AG10803 (cell line): Measurements from ENCODE around the gene PTCSC3.

ENCODE experiments used
- DNase-seq: peaks from one replicate; pipeline ENCODE4 v3.0.0; 2010; ENCODE audit warnings: low read depth
- H3K4me3 ChIP-seq: 2 replicates; pipeline ENCODE4 v1.5.1; 2011; ENCODE audit warnings: mild to moderate bottlenecking, low read length, control low read depth
- CTCF ChIP-seq: conservative IDR thresholded peaks from 2 replicates; pipeline ENCODE4 v1.5.1; 2011; ENCODE audit warnings: mild to moderate bottlenecking, low read length, control low read depth, inconsistent platforms

PTCSC3 gene

GRCh38 chr14:36177489-36177888, 967 bp upstream of the PTCSC3 start:
- no peak for DNase-seq
- H3K4me3 ChIP-seq: no peak overlapping the region
- no peak for TF ChIP-seq CTCF

GRCh38 chr14:36174767-36175424, 1.6 kb downstream of the PTCSC3 start:
- no peak for DNase-seq
- TF ChIP-seq CTCF: no peak
- H3K4me3 ChIP-seq: no peak overlapping the region

GRCh38 chr14:36173161-36173560, 3.4 kb downstream of the PTCSC3 start:
- H3K4me3 ChIP-seq: no peak overlapping the region
- no peak for TF ChIP-seq CTCF
- no peak for DNase-seq

- no peak for DNase-seq
- H3K4me3 ChIP-seq: no peak overlapping the region
- TF ChIP-seq CTCF: no peak
These were observed 4.9 kb downstream of the PTCSC3 start for GRCh38 chr14:36171607-36172006.

- no peak for TF ChIP-seq CTCF
- no peak for DNase-seq
- no peak overlapping the region for H3K4me3 ChIP-seq
These were observed 9.1 kb downstream of the PTCSC3 start for GRCh38 chr14:36167431-36167830.

- TF ChIP-seq CTCF: no peak
- H3K4me3 ChIP-seq: no peak overlapping the region
- no peak for DNase-seq
These were observed 13.1 kb downstream of the PTCSC3 start for GRCh38 chr14:36163451-36163850.

GRCh38 chr14:36162267-36162666, 14.3 kb downstream of the PTCSC3 start:
- no peak overlapping the region for H3K4me3 ChIP-seq
- no peak for TF ChIP-seq CTCF
- DNase-seq: no peak
